Neural crest cell (in vitro differentiated cells): ENCODE results near the gene MMEL1. TPM values are rescaled to one million over a fixed set of nuclear protein-coding genes. Genes with fewer than 3 reads are reported as not detected.
A peak's percentile ranks its signal among the peaks of the same experiment; 100 is the strongest.

Source experiments
- DNase-seq: peaks from one replicate; pipeline ENCODE4 v3.0.0; 2021; ENCODE audit warnings: low read depth, mixed read lengths, low spot score
- H3K27ac Mint-ChIP-seq: one replicate; pipeline ENCODE4 v1.8.0; 2021; ENCODE audit warnings: mild to moderate bottlenecking, mixed read lengths; ENCODE audit not compliant: unreplicated experiment
- H3K27me3 Mint-ChIP-seq: 2 replicates; pipeline ENCODE4 v1.8.0; 2021; ENCODE audit warnings: low read depth, mild to moderate bottlenecking, mixed read lengths
- H3K36me3 Mint-ChIP-seq: 2 replicates; pipeline ENCODE4 v1.8.0; 2021; ENCODE audit warnings: low read depth, mild to moderate bottlenecking, mixed read lengths
- H3K4me1 Mint-ChIP-seq: 2 replicates; pipeline ENCODE4 v1.8.0; 2021; ENCODE audit warnings: mixed read lengths
- H3K4me3 Mint-ChIP-seq: one replicate; pipeline ENCODE4 v1.8.0; 2021; ENCODE audit warnings: mild to moderate bottlenecking, mixed read lengths
- H3K9me3 Mint-ChIP-seq: 2 replicates; pipeline ENCODE4 v1.8.0; 2021; ENCODE audit warnings: mixed read lengths
- CTCF ChIP-seq: fragments of 200-600 bp; sonication (generic); conservative IDR thresholded peaks from 2 replicates; pipeline ENCODE4 v1.5.0; 2021; ENCODE audit warnings: antibody characterized with exemption, mild to moderate bottlenecking
- total RNA-seq: library from RNA; stranded (reverse); gene quantifications from 2 replicates; pipeline ENCODE4 v1.2.1, GENCODE V29; 2021

The MMEL1 gene
- total RNA-seq, 1 donor from 2014 or later, result 0.51 TPM

DNA sequence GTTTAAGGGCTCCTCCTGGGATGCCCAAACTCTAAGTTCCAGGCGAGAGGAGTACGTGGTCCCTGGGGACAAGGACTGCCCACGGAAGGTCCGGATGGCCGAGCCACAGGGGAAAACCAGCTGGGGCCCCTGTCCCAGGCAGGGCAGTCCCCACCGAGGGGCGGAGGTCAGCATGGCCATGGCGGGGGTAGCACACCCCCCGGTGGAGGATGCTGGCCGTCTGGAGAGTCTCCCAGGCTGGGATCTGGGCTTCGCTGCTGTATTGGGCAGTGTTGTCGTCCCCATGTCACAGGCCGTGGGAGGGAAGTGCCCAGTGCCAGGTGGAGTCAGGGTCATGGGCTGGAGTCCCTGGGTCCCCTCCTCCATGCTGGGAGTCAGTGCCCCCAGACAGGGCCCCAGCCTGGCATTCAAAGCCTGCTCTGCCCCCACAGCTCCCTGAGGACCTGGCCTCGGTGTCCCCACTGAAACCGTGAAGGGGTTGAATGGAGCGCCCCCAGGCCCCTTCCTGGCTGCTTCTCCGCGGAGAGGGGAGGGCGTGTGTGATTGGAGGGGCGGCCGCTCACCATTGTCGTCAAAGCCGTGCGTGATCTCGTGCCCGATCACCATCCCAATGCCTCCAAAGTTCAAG, 39.5 kb downstream of the MMEL1 start:
- Mint-ChIP-seq H3K4me3 (no peak overlapping the region), H3K36me3 (no peaks in the 10 kb centered on the region), H3K27me3 (no peaks in the 10 kb centered on the region), H3K4me1 (no peaks in the 10 kb centered on the region), H3K27ac (no peak overlapping the region), H3K9me3 (no peaks in the 10 kb centered on the region)
- no peak for TF ChIP-seq CTCF
- DNase-seq, result no peak

DNA sequence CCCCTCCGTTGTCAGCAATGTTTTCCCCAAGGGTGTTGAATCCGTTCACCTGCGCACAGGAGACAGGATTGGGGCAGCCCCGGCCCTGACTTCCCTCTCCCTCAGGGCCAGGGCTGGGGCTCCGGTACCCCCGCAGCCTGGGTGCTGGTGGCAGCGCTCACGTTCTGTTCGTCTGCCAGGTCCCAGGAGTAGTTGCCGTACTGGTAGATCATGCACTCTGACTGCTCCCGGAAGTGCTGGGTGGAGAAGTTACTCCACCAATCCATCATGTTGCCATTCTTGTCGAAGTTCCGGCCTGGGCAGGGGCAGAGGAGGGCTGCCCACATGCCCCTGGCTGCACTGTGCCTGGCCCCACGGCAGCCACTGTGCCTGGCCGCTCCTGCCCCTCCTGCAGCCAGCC, 40.1 kb downstream of the MMEL1 start:
- no peak for TF ChIP-seq CTCF
- no peaks in the 10 kb centered on the region for H3K36me3 Mint-ChIP-seq
- no peak overlapping the region for H3K27ac Mint-ChIP-seq
- H3K27me3 Mint-ChIP-seq, result no peaks in the 10 kb centered on the region
- H3K4me1 Mint-ChIP-seq, result no peaks in the 10 kb centered on the region
- H3K4me3 Mint-ChIP-seq, result no peak overlapping the region
- no peak for DNase-seq
- H3K9me3 Mint-ChIP-seq, result no peaks in the 10 kb centered on the region

DNA sequence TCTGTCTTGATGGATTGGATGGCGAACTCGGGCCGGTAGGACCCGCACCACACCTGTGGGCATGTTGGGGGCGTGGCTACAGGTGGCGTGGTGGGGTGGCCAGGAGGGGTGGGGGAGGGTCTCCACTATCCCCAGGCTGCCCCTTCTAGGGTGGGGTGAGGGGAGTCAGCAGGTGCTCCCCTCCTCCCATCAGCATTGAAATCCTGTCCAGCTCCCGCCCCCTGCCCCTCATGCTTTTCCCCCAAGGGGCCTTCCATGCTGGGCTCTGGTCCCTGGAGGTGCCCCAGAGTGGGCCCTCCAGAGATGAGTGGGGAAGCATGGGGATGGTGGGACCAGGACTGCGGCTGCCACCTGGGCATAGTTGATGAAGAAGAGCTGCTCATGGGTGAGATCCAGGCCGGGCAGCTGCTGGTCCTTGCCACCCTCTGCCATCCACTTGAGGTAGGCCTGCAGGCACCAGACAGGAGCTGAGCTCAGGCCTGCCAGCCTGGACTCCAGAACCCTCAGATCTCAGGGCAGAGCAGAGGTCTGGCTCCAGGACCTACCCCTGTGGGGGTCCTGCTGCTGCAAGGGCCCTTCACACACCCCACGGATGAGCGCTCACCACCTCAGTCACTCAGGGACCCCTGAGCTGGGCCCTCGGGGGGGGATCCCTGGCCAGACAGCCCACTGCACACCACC, 41.1 kb downstream of the MMEL1 start:
- DNase-seq, result no peak
- H3K4me1 Mint-ChIP-seq, result no peaks in the 10 kb centered on the region
- no peak overlapping the region for H3K27ac Mint-ChIP-seq
- H3K36me3 Mint-ChIP-seq, result no peaks in the 10 kb centered on the region
- TF ChIP-seq CTCF, result no peak
- H3K4me3 Mint-ChIP-seq, result no peak overlapping the region
- no peaks in the 10 kb centered on the region for H3K27me3 Mint-ChIP-seq
- no peaks in the 10 kb centered on the region for H3K9me3 Mint-ChIP-seq

DNA sequence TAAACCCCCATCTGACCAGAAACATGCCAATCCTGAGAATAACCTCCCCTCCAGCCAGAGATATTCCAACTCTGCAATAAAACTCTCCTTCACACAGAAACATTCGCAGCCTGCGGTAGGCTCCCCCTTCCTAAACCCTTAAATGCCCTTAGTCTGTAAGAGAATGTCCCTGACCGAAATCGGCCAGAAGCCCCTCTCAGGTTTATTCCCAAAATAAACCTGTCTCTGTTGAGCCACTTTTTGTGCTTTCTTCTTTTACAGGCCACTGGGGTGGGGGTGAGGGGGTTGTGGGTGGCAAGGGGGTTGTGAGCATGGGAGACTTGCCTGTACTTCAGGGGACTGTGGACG, 41.6 kb downstream of the MMEL1 start:
- no peaks in the 10 kb centered on the region for H3K4me1 Mint-ChIP-seq
- no peaks in the 10 kb centered on the region for H3K36me3 Mint-ChIP-seq
- peak overlapping the region; percentile 65 for H3K4me3 Mint-ChIP-seq
- H3K27me3 Mint-ChIP-seq, result no peaks in the 10 kb centered on the region
- no peaks in the 10 kb centered on the region for H3K9me3 Mint-ChIP-seq
- DNase-seq, result no peak
- H3K27ac Mint-ChIP-seq, result no peak overlapping the region
- TF ChIP-seq CTCF, result no peak

GRCh38 chr1:2590233-2591141, 42.3 kb downstream of the MMEL1 start:
- no peak for DNase-seq
- TF ChIP-seq CTCF, result no peak
- Mint-ChIP-seq H3K27ac (no peak overlapping the region), H3K4me1 (peaks cover 1% of the 10 kb centered on the region), H3K36me3 (no peaks in the 10 kb centered on the region), H3K27me3 (no peaks in the 10 kb centered on the region), H3K4me3 (peak overlapping the region; percentile 47), H3K9me3 (no peaks in the 10 kb centered on the region)
